Breast epithelium (tissue), 4 donors: ENCODE results near the gene HUNK. TPM values are rescaled to one million over a fixed set of nuclear protein-coding genes. Genes with fewer than 3 reads are reported as not detected.
"Not testable (repeated sequence)": the region's sequence is repeated elsewhere in the genome, so short reads cannot be mapped to it uniquely, and the experiment has no call there.

ENCODE experiments used
- DNase-seq, 2 donors: peaks; one replicate each; pipeline ENCODE4 v3.0.0-alpha.2; 2019; ENCODE audit warnings: low spot score in 2 of 2
- H3K27ac ChIP-seq, 2 donors: fragments of 200-600 bp; sonication (generic) in 1 of 2; one replicate each; pipeline ENCODE4 v1.5.1; 2016 to 2019; ENCODE audit warnings: mild to moderate bottlenecking in 1 of 2
- H3K27me3 ChIP-seq, 2 donors: fragments of 200-600 bp; sonication (generic) in 1 of 2; one replicate each; pipeline versions ENCODE4 v1.5.1 to v1.6.0; 2017 to 2019; ENCODE audit warnings: control low read depth in 1 of 2, mild to moderate bottlenecking in 1 of 2
- H3K36me3 ChIP-seq: fragments of 200-600 bp; one replicate; pipeline ENCODE4 v1.5.1; 2019
- H3K4me1 ChIP-seq, 2 donors: fragments of 200-600 bp; sonication (generic); one replicate each; pipeline ENCODE4 v1.5.1; 2016 to 2019; ENCODE audit warnings: control low read depth in 1 of 2
- H3K4me3 ChIP-seq, 3 donors: fragments of 200-600 bp; sonication (generic); 1 replicate in 2 of 3; 2 replicates in 1 of 3; pipeline ENCODE4 v1.5.1; 2016 to 2019; ENCODE audit warnings: mild to moderate bottlenecking in 3 of 3, moderate library complexity in 2 of 3
- H3K9me3 ChIP-seq, 2 donors: fragments of 200-600 bp; sonication (generic) in 1 of 2; one replicate each; pipeline ENCODE4 v1.5.1; 2016 to 2019; ENCODE audit warnings: control low read depth in 1 of 2
- CTCF ChIP-seq, 3 donors: fragments of 450-650 bp; IDR thresholded peaks; one replicate each; pipeline ENCODE4 v1.5.1; 2016 to 2017; ENCODE audit warnings: antibody characterized with exemption in 3 of 3, mild to moderate bottlenecking in 3 of 3, moderate library complexity in 3 of 3
- POLR2A ChIP-seq: fragments of 450-650 bp; IDR thresholded peaks from one replicate; pipeline ENCODE4 v1.6.1; 2016; ENCODE audit warnings: antibody characterized with exemption, mild to moderate bottlenecking, moderate library complexity
- POLR2AphosphoS5 ChIP-seq, 3 donors: sonication (generic); formaldehyde crosslinking; IDR thresholded peaks; one replicate each; pipeline ENCODE4 v1.6.1; 2017; ENCODE audit warnings: antibody characterized with exemption in 3 of 3
- intact Hi-C: fragments of 100-400 bp; cut with DNase I; formaldehyde crosslinking; loops from one replicate; pipeline ENCODE4 v1.15.1; 2023; ENCODE audit warnings: low total_unique reads
- total RNA-seq, 3 donors: library from RNA; depleted of rRNA; stranded (reverse); fragments of >200 nt; gene quantifications; one replicate each; pipeline ENCODE4 v1.1.0, GENCODE V29; 2016

HUNK gene
- total RNA-seq, 3 donors from 2014 or later, result 0.32 to 2.0 (median 1.3) TPM

GRCh38 chr21:31847761-31848160 lies 25.1 kb upstream of the HUNK start:
- Histone ChIP-seq H3K27me3 (no peaks in the 10 kb centered on the region), H3K36me3 (no peaks in the 10 kb centered on the region), H3K4me3 (no peak overlapping the region), H3K9me3 (no peaks in the 10 kb centered on the region), H3K4me1 (no peaks in the 10 kb centered on the region), H3K27ac (no peak overlapping the region)
- TF ChIP-seq POLR2A (no peak), CTCF (IDR thresholded peaks at IDR 0.05) (no peak), POLR2AphosphoS5 (IDR thresholded peaks at IDR 0.05) (no peak)
- DNase-seq, result no peak
- intact Hi-C loops, result no loop called here

GRCh38 chr21:31848326-31848985 lies 24.4 kb upstream of the HUNK start:
- Histone ChIP-seq H3K9me3 (no peaks in the 10 kb centered on the region), H3K4me1 (no peaks in the 10 kb centered on the region), H3K27ac (no peak overlapping the region), H3K27me3 (no peaks in the 10 kb centered on the region), H3K4me3 (no peak overlapping the region), H3K36me3 (no peaks in the 10 kb centered on the region)
- TF ChIP-seq POLR2A (no peak), CTCF (IDR thresholded peaks at IDR 0.05) (no peak), POLR2AphosphoS5 (IDR thresholded peaks at IDR 0.05) (no peak)
- intact Hi-C loops, result no loop called here
- DNase-seq, result no peak

- intact Hi-C loops, result loop anchor here (5.0 kb wide), 1 partner anchor 506 kb away; no protein-coding TSS in a partner anchor
- H3K9me3 ChIP-seq, result no peaks in the 10 kb centered on the region
- no peaks in the 10 kb centered on the region for H3K27me3 ChIP-seq
- H3K27ac ChIP-seq, result no peak overlapping the region
- no peak for DNase-seq
- H3K36me3 ChIP-seq, result no peaks in the 10 kb centered on the region
- no peaks in the 10 kb centered on the region for H3K4me1 ChIP-seq
- no peak for TF ChIP-seq POLR2AphosphoS5 (IDR thresholded peaks at IDR 0.05)
- no peak for TF ChIP-seq CTCF (IDR thresholded peaks at IDR 0.05)
- TF ChIP-seq POLR2A, result no peak
- no peak overlapping the region for H3K4me3 ChIP-seq
Measured at GRCh38 chr21:31850886-31851285, 21.9 kb upstream of the HUNK start.

GRCh38 chr21:31855180-31855579 lies 17.6 kb upstream of the HUNK start:
- TF ChIP-seq POLR2AphosphoS5 (IDR thresholded peaks at IDR 0.05), result no peak
- no peak for TF ChIP-seq POLR2A
- TF ChIP-seq CTCF (IDR thresholded peaks at IDR 0.05), result no peak
- no peaks in the 10 kb centered on the region for H3K4me1 ChIP-seq
- H3K4me3 ChIP-seq, result no peak overlapping the region
- no peaks in the 10 kb centered on the region for H3K9me3 ChIP-seq
- H3K27ac ChIP-seq, result no peak overlapping the region
- no peaks in the 10 kb centered on the region for H3K27me3 ChIP-seq
- intact Hi-C loops, result no loop called here
- no peak for DNase-seq
- no peaks in the 10 kb centered on the region for H3K36me3 ChIP-seq

GRCh38 chr21:31857096-31857495 lies 15.7 kb upstream of the HUNK start:
- no peaks in the 10 kb centered on the region for H3K9me3 ChIP-seq
- H3K27me3 ChIP-seq, result no peaks in the 10 kb centered on the region
- H3K27ac ChIP-seq, result no peak overlapping the region
- intact Hi-C loops, result no loop called here
- no peaks in the 10 kb centered on the region for H3K36me3 ChIP-seq
- H3K4me1 ChIP-seq, result no peaks in the 10 kb centered on the region
- no peak for DNase-seq
- TF ChIP-seq CTCF (IDR thresholded peaks at IDR 0.05) (no peak), POLR2AphosphoS5 (IDR thresholded peaks at IDR 0.05) (no peak), POLR2A (no peak)
- no peak overlapping the region for H3K4me3 ChIP-seq

GRCh38 chr21:31857631-31858030 lies 15.2 kb upstream of the HUNK start:
- DNase-seq, H3K27me3 ChIP-seq, H3K9me3 ChIP-seq: not testable (repeated sequence)

More at GRCh38 chr21:31857631-31858030, 15.2 kb upstream of the HUNK start:
- H3K4me3 ChIP-seq, H3K36me3 ChIP-seq, intact Hi-C loops, H3K4me1 ChIP-seq, H3K27ac ChIP-seq: not testable (repeated sequence)
